Kidney (tissue), 14 donors: ENCODE results near the gene LARGE1. TPM values are rescaled to one million over a fixed set of nuclear protein-coding genes. Genes with fewer than 3 reads are reported as not detected.

Experiments
- DNase-seq, 5 donors: peaks; one replicate each; pipeline ENCODE4 v3.0.0-alpha.2; 2013 to 2020
- FAIRE-seq: peaks from 2 replicates; lab custom pipeline; 2012; peaks lifted over from hg19 to GRCh38; lab: Jason Lieb, UNC
- H3K27ac ChIP-seq, 2 donors: one replicate each; pipeline ENCODE4 v1.7.0; 2013; ENCODE audit warnings: low read depth in 2 of 2, low read length in 2 of 2, inconsistent platforms in 1 of 2
- H3K27me3 ChIP-seq: one replicate; pipeline ENCODE4 v1.7.1; 2013; ENCODE audit warnings: low read length, inconsistent platforms; ENCODE audit not compliant: control insufficient read depth, insufficient read depth
- H3K36me3 ChIP-seq, 3 donors: one replicate each; pipeline versions ENCODE4 v1.7.0 to v1.7.1; 2013; ENCODE audit warnings: low read length in 3 of 3, control low read depth in 1 of 3, inconsistent platforms in 1 of 3; ENCODE audit not compliant: insufficient read depth in 3 of 3, control insufficient read depth in 2 of 3
- H3K4me1 ChIP-seq, 3 donors: one replicate each; pipeline versions ENCODE4 v1.7.0 to v1.7.1; 2013; ENCODE audit warnings: low read length in 3 of 3, inconsistent platforms in 1 of 3, low read depth in 1 of 3; ENCODE audit not compliant: control insufficient read depth in 2 of 3, insufficient read depth in 2 of 3
- H3K4me3 ChIP-seq, 3 donors: one replicate each; pipeline versions ENCODE4 v1.7.0 to v1.8.1; 2013; ENCODE audit warnings: low read length in 3 of 3, control low read depth in 1 of 3, inconsistent platforms in 1 of 3
- H3K9ac ChIP-seq, 3 donors: one replicate each; pipeline versions ENCODE4 v1.7.0 to v1.7.1; 2013; ENCODE audit warnings: low read length in 3 of 3, control low read depth in 1 of 3, inconsistent platforms in 1 of 3
- H3K9me3 ChIP-seq, 3 donors: one replicate each; pipeline versions ENCODE4 v1.7.0 to v1.7.1; 2013; ENCODE audit warnings: low read length in 3 of 3, control low read depth in 1 of 3, inconsistent platforms in 1 of 3; ENCODE audit not compliant: control insufficient read depth in 2 of 3, insufficient read depth in 1 of 3
- CTCF ChIP-seq: IDR thresholded peaks from 3 replicates; pipeline ENCODE4 v1.5.1; 2012; ENCODE audit warnings: mild to moderate bottlenecking, moderate library complexity, borderline replicate concordance; ENCODE audit not compliant: insufficient read depth; ENCODE audit errors: extremely low read depth
- intact Hi-C: fragments of 100-400 bp; cut with DNase I; formaldehyde crosslinking; loops from one replicate; pipeline ENCODE4 v1.11.1; 2022
- polyA plus RNA-seq: library from polyadenylated mRNA; stranded (reverse); fragments of 350-450 nt; fragmentation: Illumina TruSeq; extraction: RNeasy Lipid Tissue Mini Kit (QIAGEN cat#74804); gene quantifications from one replicate; pipeline ENCODE4 v1.2.3, GENCODE V29; 2014; ENCODE audit warnings: low read depth, low replicate concordance; ENCODE audit not compliant: insufficient read depth
- total RNA-seq: library from RNA; stranded (reverse); fragmentation: NEBNext Ultra II Directional; extraction: Animal tissue kit (Norgen Biotek cat#: 25700); gene quantifications from one replicate; pipeline ENCODE4 v1.2.1, GENCODE V29; 2021
- donor health status: control.
- donor health status: control.
- donor health status: control.
- donor health status: control.
- donor health status: control.
- donor health status: DM: yes; HTN: yes; CAD: no.
- donor health status: Normal renal cell carcinoma (clear cell type).

LARGE1 gene
- total and polyA plus RNA-seq, 2 donors from 2014 or later: 5.0 to 22.9 TPM

GRCh38 chr22:33653532-33654063 lies 266.7 kb downstream of the LARGE1 start:
- DNase-seq: no peak
- TF ChIP-seq CTCF: no peak
- Histone ChIP-seq H3K36me3 (no peaks in the 10 kb centered on the region), H3K27me3 (no peaks in the 10 kb centered on the region), H3K4me1 (no peaks in the 10 kb centered on the region), H3K4me3 (no peak overlapping the region), H3K9me3 (no peaks in the 10 kb centered on the region), H3K27ac (no peak overlapping the region), H3K9ac (no peak overlapping the region)
- intact Hi-C loops: no loop called here
- FAIRE-seq: no peak

DNA sequence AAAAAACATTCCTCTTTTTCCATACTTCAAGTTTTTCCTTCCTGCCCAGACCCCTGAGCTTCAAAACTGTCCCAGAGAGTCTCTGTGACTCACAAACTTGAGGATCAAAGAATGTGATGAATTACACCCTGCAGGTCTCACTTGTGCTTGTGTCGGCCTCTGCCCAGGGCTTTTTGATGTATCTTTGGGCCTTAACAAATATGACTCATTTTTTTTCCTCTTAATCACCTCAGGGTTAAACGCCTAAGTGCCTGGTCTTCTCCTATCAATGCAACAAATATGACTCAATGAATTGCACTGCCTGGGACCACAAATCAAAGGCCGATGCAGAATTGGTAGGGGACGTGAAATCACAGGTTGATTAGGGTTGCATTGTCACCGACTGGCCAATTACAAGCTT lies 267.7 kb downstream of the LARGE1 start:
- no peak for FAIRE-seq
- DNase-seq: no peak
- no peak for TF ChIP-seq CTCF

GRCh38 chr22:33650244-33650643 lies 270.0 kb downstream of the LARGE1 start:
- intact Hi-C loops: no loop called here
- no peak for DNase-seq
- Histone ChIP-seq H3K9ac (no peak overlapping the region), H3K4me3 (no peak overlapping the region), H3K9me3 (no peaks in the 10 kb centered on the region), H3K27me3 (no peaks in the 10 kb centered on the region), H3K4me1 (no peaks in the 10 kb centered on the region), H3K36me3 (no peaks in the 10 kb centered on the region), H3K27ac (no peak overlapping the region)
- no peak for FAIRE-seq
- no peak for TF ChIP-seq CTCF

More for the DNA sequence above, 267.7 kb downstream of the LARGE1 start:
- Histone ChIP-seq H3K4me3 (no peak overlapping the region), H3K27me3 (no peaks in the 10 kb centered on the region), H3K9me3 (no peaks in the 10 kb centered on the region), H3K36me3 (no peaks in the 10 kb centered on the region), H3K4me1 (no peaks in the 10 kb centered on the region), H3K9ac (no peak overlapping the region), H3K27ac (no peak overlapping the region)
- intact Hi-C loops: no loop called here

GRCh38 chr22:33648478-33648877 lies 271.8 kb downstream of the LARGE1 start:
- intact Hi-C loops: no loop called here
- no peak for FAIRE-seq
- no peak overlapping the region for H3K27ac ChIP-seq

More at GRCh38 chr22:33648478-33648877, 271.8 kb downstream of the LARGE1 start:
- Histone ChIP-seq H3K36me3 (no peaks in the 10 kb centered on the region), H3K9ac (no peak overlapping the region), H3K4me1 (no peaks in the 10 kb centered on the region), H3K27me3 (no peaks in the 10 kb centered on the region), H3K9me3 (no peaks in the 10 kb centered on the region), H3K4me3 (no peak overlapping the region)
- no peak for DNase-seq
- no peak for TF ChIP-seq CTCF
